ENCODE data around the gene NEMF. TPM values are rescaled to one million over a fixed set of nuclear protein-coding genes. Genes with fewer than 3 reads are reported as not detected.

The NEMF gene
- total RNA-seq, 1 experiment from 2014 or later: 67.6 TPM

DNA sequence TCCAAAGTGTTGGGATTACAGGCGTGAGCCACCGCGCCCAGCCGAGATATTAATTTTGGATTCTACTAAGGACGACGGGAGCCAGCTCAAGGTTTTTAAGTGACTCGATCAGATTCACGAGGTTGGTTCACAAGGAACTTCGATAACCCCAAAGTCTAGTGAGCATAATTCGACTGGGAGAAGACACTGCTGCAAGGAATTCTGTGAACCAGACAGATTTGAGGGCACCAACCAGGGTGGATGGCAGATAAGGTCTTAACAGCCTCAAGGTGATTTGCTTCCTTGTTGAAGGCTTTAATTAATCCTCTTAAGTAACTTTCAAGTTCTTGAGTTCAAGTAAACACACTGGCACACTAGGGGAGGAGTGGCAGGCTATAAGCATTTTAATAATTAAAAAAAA is 85.7 kb downstream of the NEMF start:
- Histone ChIP-seq H3K4me2 (peak overlapping the region; percentile 84), H3F3A (ENCODE audit: insufficient read depth, low read depth) (peaks cover 40% of the 10 kb centered on the region), H3K27ac (peak overlapping the region; percentile 84), H3K9me2 (ENCODE audit: insufficient read depth) (no peaks in the 10 kb centered on the region), H3K27me3 (ENCODE audit: insufficient read depth, low read depth) (no peaks in the 10 kb centered on the region), H4K20me1 (ENCODE audit: insufficient read depth) (peaks cover 8% of the 10 kb centered on the region; the same call in 1 of the 2 replicates), H3K4me3 (peak overlapping the region; percentile 100), H2AFZ (peak overlapping the region; percentile 98), H3K9me3 (ENCODE audit: insufficient read depth, low read depth) (no peaks in the 10 kb centered on the region), H3K79me2 (ENCODE audit: low read depth) (peaks cover 37% of the 10 kb centered on the region), H3K4me1 (replicated peaks; ENCODE audit: insufficient read depth) (peaks cover 34% of the 10 kb centered on the region), H3K36me3 (ENCODE audit: low read depth) (no peaks in the 10 kb centered on the region)
- peak; percentile 23 to 72 for DNase-seq
- CTCF ChIA-PET: interaction anchor here (0.6 to 1.1 kb wide), 6 partner anchors 74 to 1378 kb away, joined by 5 to 11 read pairs (median 6); partner anchors contain the start of gene KLHDC1
- TF ChIP-seq EZH2 (IDR thresholded peaks at IDR 0.05; ENCODE audit: low read depth): no peak
- TF ChIP-seq, protein P1, sequence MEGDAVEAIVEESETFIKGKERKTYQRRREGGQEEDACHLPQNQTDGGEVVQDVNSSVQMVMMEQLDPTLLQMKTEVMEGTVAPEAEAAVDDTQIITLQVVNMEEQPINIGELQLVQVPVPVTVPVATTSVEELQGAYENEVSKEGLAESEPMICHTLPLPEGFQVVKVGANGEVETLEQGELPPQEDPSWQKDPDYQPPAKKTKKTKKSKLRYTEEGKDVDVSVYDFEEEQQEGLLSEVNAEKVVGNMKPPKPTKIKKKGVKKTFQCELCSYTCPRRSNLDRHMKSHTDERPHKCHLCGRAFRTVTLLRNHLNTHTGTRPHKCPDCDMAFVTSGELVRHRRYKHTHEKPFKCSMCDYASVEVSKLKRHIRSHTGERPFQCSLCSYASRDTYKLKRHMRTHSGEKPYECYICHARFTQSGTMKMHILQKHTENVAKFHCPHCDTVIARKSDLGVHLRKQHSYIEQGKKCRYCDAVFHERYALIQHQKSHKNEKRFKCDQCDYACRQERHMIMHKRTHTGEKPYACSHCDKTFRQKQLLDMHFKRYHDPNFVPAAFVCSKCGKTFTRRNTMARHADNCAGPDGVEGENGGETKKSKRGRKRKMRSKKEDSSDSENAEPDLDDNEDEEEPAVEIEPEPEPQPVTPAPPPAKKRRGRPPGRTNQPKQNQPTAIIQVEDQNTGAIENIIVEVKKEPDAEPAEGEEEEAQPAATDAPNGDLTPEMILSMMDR (conservative IDR thresholded peaks at IDR 0.05): no peak
- POLR2A ChIA-PET (ENCODE audit: unreplicated experiment): interaction anchor here (0.6 kb wide), 2 partner anchors 133 to 147 kb away, joined by 3 to 6 read pairs; partner anchors contain the start of gene RPL36AL
- intact Hi-C loops (cut with micrococcal nuclease; ENCODE audit: unreplicated experiment): loop anchor here (1.0 kb wide), 2 partner anchors 74 to 79 kb away; partner anchors contain the start of genes KLHDC1 and POLE2
- no TSS peak for BruUV-seq (replicated peaks)

DNA sequence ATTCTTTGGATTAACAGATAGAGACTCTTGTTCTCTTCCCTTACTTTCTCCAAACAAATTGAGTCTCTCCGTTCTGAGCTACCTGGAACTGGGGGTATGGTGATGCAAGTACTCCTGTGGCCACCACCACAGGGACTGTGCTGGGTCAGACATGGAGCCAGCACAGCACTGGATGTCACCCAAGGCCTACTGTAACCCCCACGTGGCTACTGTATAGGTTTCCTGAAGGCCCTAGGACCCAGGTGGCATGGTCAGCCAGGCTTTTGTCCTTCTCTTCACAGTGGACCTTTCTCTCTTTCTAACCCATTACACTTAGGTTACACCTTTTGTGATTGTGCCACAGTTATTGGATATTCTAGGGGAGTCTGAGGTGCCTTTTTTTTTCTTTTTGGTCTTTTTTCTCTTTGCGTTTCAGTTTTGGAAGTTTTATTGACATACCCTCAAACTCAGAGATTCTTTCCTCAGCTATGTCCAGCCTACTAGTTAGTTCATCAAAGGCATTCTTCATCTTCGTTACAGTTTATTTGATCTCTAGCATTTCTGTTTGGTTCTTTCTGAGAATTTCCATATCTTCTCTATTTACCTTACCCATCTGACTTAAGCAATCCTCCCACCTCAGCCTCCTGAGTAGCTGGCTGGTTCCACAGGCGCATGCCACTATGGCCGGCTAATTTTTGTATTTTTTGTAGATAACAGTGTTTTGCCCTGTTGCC is 90.6 kb downstream of the NEMF start:
- Histone ChIP-seq H3K4me2 (no peak overlapping the region), H3K79me2 (ENCODE audit: low read depth) (no peaks in the 10 kb centered on the region), H3K9me3 (ENCODE audit: insufficient read depth, low read depth) (no peaks in the 10 kb centered on the region), H2AFZ (no peak overlapping the region), H3K9me2 (ENCODE audit: insufficient read depth) (no peaks in the 10 kb centered on the region), H3K4me1 (replicated peaks; ENCODE audit: insufficient read depth) (peaks cover 6% of the 10 kb centered on the region), H3K27ac (no peak overlapping the region), H3F3A (ENCODE audit: insufficient read depth, low read depth) (peaks cover 5% of the 10 kb centered on the region; the same call in 1 of the 2 replicates), H4K20me1 (ENCODE audit: insufficient read depth) (no peaks in the 10 kb centered on the region), H3K27me3 (ENCODE audit: insufficient read depth, low read depth) (no peaks in the 10 kb centered on the region), H3K36me3 (ENCODE audit: low read depth) (no peaks in the 10 kb centered on the region), H3K4me3 (no peak overlapping the region)
- TF ChIP-seq EZH2 (IDR thresholded peaks at IDR 0.05; ENCODE audit: low read depth): no peak
- TF ChIP-seq, protein P1 (conservative IDR thresholded peaks at IDR 0.05): no peak
- no TSS peak for BruUV-seq (replicated peaks)
- no peak for DNase-seq
- intact Hi-C loops (cut with micrococcal nuclease; ENCODE audit: unreplicated experiment): no loop called here
- ChIA-PET POLR2A (ENCODE audit: unreplicated experiment) (no interaction called here), CTCF (no interaction called here)

DNA sequence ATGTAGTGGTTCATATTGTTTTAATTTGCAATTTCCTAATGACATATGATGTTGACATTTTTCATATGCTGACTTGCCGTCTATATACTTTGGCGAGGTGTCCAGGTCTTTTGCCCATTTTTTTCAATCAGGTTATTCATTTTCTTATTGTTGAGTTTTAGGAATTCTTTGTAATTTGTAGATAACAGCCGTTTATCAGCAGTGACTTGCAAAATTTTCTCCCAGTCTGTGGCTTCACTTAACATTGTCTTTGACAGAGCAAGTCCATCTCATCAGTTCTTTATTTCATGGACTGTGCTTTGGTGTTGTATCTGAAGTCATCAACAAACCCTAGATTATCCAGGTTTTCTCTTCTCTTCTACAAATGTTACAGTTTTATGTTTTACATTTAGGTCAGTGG is 97.2 kb downstream of the NEMF start:
- CTCF ChIA-PET: no interaction called here
- no peak for TF ChIP-seq EZH2 (IDR thresholded peaks at IDR 0.05; ENCODE audit: low read depth)
- TF ChIP-seq, protein P1 (conservative IDR thresholded peaks at IDR 0.05): no peak
- no peaks in the 10 kb centered on the region for H3K27me3 ChIP-seq (ENCODE audit: insufficient read depth, low read depth)
- POLR2A ChIA-PET (ENCODE audit: unreplicated experiment): no interaction called here
- no TSS peak for BruUV-seq (replicated peaks)
- intact Hi-C loops (cut with micrococcal nuclease; ENCODE audit: unreplicated experiment): no loop called here
- H3K4me3 ChIP-seq: no peak overlapping the region
- H3K79me2 ChIP-seq (ENCODE audit: low read depth): no peaks in the 10 kb centered on the region
- H4K20me1 ChIP-seq (ENCODE audit: insufficient read depth): no peaks in the 10 kb centered on the region
- H3K27ac ChIP-seq: no peak overlapping the region
- no peaks in the 10 kb centered on the region for H3K36me3 ChIP-seq (ENCODE audit: low read depth)
- no peaks in the 10 kb centered on the region for H3K9me2 ChIP-seq (ENCODE audit: insufficient read depth)
- H3K4me2 ChIP-seq: no peak overlapping the region
- no peaks in the 10 kb centered on the region for H3K4me1 ChIP-seq (replicated peaks; ENCODE audit: insufficient read depth)
- no peak overlapping the region for H2AFZ ChIP-seq
- H3F3A ChIP-seq (ENCODE audit: insufficient read depth, low read depth): no peaks in the 10 kb centered on the region
- H3K9me3 ChIP-seq (ENCODE audit: insufficient read depth, low read depth): no peaks in the 10 kb centered on the region
- DNase-seq: no peak
